HG03575 (cell line): ENCODE measurements around the gene CREB5.

Source experiments
- ATAC-seq: cut with Tn5 transposase; IDR thresholded peaks from one replicate; pipeline ENCODE4 v1.9.1; 2021; ENCODE audit not compliant: unreplicated experiment, insufficient number of reproducible peaks, low FRiP score; ENCODE audit errors: extremely low read depth

CREB5 gene

GRCh38 chr7:28411876-28412662, at the start of gene CREB5:
TSS of gene CREB5 (plus strand) at chr7:28412518. CDS start at chr7:28412915, 397 bp downstream.
- ATAC-seq = no peak

GRCh38 chr7:28362812-28363211, 49.5 kb upstream of the CREB5 start:
- no peak for ATAC-seq

- no peak for ATAC-seq
Measured at GRCh38 chr7:28364082-28364481, 48.2 kb upstream of the CREB5 start.

GRCh38 chr7:28369523-28369922, 42.8 kb upstream of the CREB5 start:
- no peak for ATAC-seq

- no peak for ATAC-seq
Measured at GRCh38 chr7:28371846-28372245, 40.5 kb upstream of the CREB5 start.

- ATAC-seq = no peak
Measured at GRCh38 chr7:28373990-28374389, 38.3 kb upstream of the CREB5 start.

- no peak for ATAC-seq
Measured at GRCh38 chr7:28375729-28376128, 36.6 kb upstream of the CREB5 start.

- no peak for ATAC-seq
Measured at GRCh38 chr7:28376634-28377033, 35.7 kb upstream of the CREB5 start.

- no peak for ATAC-seq
Measured at GRCh38 chr7:28378574-28379149, 33.7 kb upstream of the CREB5 start.

GRCh38 chr7:28381466-28381865, 30.9 kb upstream of the CREB5 start:
- ATAC-seq = no peak

GRCh38 chr7:28382144-28382543, 30.2 kb upstream of the CREB5 start:
- ATAC-seq = no peak

- ATAC-seq = no peak
Measured at GRCh38 chr7:28383975-28384374, 28.3 kb upstream of the CREB5 start.

GRCh38 chr7:28389504-28390395, 22.6 kb upstream of the CREB5 start:
- no peak for ATAC-seq

GRCh38 chr7:28390426-28390825, 21.9 kb upstream of the CREB5 start:
- no peak for ATAC-seq

- no peak for ATAC-seq
Measured at GRCh38 chr7:28392289-28392688, 20.0 kb upstream of the CREB5 start.

- ATAC-seq = no peak
Measured at GRCh38 chr7:28395404-28395803, 16.9 kb upstream of the CREB5 start.

- no peak for ATAC-seq
Measured at GRCh38 chr7:28395831-28396230, 16.5 kb upstream of the CREB5 start.

- no peak for ATAC-seq
Measured at GRCh38 chr7:28397141-28397540, 15.2 kb upstream of the CREB5 start.

GRCh38 chr7:28400838-28401360, 11.4 kb upstream of the CREB5 start:
- ATAC-seq = no peak
